HG02678 (cell line): ENCODE results near the gene C1orf56.

Source experiments
- ATAC-seq: cut with Tn5 transposase; IDR thresholded peaks from one replicate; pipeline ENCODE4 v1.9.1; 2021; ENCODE audit warnings: mild to moderate bottlenecking, moderate library complexity; ENCODE audit not compliant: unreplicated experiment

The C1orf56 gene

DNA sequence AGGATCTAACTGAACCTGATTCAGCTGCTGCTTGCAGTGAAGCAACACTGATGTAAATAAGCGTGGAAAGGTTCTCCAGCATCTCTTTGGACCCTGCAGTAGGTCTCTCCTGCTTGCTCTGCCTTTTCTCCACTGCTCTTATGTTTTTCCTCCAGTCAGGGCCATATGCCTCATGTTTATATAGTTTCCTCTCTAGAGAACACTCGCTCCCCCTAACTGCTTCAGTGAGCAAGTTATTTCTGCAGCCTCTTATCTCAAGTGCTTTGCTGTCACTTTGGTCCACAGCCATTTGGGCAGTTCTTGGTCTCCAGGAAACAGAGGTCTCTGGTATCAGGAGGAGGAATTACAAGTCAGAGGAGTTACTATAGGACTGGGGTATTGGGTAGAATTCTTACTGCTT lies 34.0 kb upstream of the C1orf56 start:
- ATAC-seq: no peak

DNA sequence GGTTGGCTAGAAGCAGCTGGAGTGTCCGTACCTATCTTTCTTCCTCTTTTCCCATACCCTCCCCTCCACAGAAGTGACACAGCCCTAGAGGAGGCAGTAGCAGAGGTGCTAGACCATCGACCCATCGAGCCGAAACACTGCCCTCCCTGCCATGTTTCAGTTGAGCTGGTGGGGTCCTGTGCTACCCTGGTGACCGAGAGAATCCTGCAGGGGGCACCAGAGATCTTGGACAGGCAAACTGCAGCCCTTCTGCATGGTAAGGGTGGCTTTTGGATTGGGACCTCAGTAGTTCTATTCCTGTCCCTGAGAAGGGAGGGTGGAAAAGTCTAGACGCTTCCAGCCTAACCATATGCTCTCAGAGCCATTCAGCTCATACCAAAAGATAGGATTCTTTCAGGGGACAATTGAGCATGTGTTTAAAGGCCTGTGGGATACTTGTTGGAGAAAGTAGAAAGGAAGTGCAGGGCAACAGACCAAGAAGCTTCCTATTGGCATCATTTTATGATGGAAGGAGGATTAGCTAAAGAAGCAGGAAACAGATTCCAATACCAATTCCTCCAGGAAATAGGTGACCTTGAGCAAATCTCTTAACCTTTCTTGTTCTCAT lies 22.9 kb upstream of the C1orf56 start:
- no peak for ATAC-seq

DNA sequence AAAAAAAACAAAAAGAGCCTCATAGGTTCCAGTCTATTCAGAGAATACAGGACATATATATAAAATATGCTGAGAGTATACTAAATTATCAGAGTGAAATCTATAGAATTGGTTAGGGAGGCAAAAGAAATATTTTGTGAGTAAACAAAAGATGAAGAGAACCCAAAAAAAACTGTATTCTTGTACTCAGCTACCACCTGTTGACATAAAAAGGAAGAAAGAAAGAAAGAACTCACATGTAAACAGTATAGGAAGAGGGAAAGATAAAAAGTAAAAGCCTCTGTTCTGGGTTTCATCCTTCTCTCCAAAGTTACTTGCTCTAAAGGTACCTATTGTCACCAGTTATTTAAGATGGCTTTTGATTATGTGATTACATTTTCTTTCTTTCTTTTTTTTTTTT lies 21.1 kb upstream of the C1orf56 start:
- no peak for ATAC-seq

DNA sequence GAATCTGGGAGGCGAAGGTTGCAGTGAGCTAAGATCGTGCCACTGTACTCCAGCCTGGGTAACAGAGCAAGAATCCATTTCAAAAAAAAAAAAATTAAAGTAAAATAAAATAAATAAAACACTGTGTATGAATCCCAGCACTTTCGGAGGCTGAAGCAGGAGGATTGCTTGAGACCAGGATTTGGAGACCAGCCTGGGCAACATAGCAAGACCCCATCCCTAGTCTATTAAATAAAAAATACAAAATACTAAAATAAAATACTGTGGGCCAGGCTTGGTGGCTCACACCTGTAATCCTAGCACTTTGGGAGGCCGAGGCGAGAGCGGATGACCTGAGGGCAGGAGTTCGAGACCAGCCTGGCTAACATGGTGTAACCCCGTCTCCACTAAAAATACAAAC lies 15.4 kb upstream of the C1orf56 start:
- ATAC-seq: no peak

- ATAC-seq: no peak
Observed at GRCh38 chr1:151035167-151035566, 12.4 kb upstream of the C1orf56 start.

DNA sequence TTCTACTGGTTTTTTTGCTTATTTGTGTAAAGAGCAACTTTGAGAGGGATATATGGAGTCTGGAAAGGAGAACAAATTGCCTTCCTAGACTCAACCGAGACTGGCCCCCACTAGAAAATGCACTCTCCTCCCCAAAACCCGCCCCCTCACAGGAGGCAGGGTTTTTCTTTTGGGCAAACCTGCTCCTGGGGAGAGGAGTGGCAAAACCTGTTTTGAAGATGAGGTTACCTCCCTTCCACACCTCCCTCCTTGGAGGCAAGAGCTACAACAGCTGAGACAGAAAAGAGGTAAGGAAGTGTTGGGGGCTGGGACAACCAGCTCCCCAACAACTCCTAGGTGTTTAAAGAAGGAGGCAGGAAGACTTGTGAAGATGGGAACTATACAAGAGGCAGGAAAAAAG lies 11.2 kb upstream of the C1orf56 start, which contains the start of gene BNIPL:
Gene BNIPL (plus strand): TSS at position 231 of the 400 bp plus-strand sequence. CDS start 140 bp downstream, at position 371.
- ATAC-seq: no peak

GRCh38 chr1:151037032-151037431 lies 10.5 kb upstream of the C1orf56 start:
- no peak for ATAC-seq

DNA sequence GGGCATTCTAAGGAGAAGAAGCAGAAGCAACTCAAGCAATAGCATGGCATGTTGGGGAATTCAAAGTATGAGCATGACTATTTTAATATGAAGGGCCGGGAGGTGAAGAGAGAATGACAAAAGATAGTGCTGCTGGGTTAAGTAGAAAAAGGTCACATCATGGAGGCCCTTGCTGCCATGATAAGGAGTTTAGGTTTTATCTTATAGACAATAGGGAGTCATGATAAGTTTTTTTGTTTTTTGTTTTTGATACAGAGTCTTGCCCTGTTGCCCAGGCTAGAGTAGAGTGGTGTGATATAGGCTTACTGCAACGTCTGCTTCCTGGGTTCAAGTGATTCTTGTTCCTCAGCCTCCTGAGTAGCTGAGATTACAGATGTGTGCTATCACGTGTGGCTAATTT lies 8.0 kb upstream of the C1orf56 start:
- no peak for ATAC-seq

DNA sequence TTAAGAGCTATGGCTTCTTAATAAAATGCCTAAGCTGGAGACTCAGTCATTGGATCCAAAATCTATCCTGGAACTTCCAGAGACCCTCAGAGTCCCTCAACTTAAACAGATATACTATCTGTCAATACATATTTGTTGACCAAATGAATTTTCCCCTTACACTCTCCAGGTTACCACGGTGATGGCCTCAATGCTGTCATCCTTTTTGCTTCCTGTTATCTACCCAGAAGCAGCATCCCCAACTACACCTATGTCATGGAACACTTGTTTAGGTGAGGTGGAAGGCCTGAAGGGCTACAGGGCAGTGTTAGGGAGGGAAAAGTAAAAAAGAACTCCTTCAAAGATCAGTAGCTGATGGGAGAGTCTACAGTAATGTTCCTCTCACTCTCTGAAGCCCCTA lies 4.4 kb upstream of the C1orf56 start:
- no peak for ATAC-seq

DNA sequence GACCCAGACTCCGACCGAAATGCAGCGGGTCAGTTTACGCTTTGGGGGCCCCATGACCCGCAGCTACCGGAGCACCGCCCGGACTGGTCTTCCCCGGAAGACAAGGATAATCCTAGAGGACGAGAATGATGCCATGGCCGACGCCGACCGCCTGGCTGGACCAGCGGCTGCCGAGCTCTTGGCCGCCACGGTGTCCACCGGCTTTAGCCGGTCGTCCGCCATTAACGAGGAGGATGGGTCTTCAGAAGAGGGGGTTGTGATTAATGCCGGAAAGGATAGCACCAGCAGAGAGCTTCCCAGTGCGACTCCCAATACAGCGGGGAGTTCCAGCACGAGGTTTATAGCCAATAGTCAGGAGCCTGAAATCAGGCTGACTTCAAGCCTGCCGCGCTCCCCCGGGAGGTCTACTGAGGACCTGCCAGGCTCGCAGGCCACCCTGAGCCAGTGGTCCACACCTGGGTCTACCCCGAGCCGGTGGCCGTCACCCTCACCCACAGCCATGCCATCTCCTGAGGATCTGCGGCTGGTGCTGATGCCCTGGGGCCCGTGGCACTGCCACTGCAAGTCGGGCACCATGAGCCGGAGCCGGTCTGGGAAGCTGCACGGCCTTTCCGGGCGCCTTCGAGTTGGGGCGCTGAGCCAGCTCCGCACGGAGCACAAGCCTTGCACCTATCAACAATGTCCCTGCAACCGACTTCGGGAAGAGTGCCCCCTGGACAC lies 534 bp downstream of the C1orf56 start:
- ATAC-seq: peak; percentile 61

DNA sequence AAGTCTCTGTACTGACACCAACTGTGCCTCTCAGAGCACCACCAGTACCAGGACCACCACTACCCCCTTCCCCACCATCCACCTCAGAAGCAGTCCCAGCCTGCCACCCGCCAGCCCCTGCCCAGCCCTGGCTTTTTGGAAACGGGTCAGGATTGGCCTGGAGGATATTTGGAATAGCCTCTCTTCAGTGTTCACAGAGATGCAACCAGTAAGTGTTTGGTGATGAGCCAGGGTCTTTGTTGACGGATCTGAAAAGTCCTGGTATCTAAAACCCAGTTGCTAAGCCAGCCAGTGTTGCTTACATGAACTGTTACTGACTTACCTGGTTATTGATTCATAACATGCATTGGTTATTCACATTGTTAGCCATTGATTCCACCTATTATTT lies 1.1 kb downstream of the C1orf56 start:
- ATAC-seq: no peak

GRCh38 chr1:151049458-151049857 lies 1.9 kb downstream of the C1orf56 start:
- no peak for ATAC-seq

DNA sequence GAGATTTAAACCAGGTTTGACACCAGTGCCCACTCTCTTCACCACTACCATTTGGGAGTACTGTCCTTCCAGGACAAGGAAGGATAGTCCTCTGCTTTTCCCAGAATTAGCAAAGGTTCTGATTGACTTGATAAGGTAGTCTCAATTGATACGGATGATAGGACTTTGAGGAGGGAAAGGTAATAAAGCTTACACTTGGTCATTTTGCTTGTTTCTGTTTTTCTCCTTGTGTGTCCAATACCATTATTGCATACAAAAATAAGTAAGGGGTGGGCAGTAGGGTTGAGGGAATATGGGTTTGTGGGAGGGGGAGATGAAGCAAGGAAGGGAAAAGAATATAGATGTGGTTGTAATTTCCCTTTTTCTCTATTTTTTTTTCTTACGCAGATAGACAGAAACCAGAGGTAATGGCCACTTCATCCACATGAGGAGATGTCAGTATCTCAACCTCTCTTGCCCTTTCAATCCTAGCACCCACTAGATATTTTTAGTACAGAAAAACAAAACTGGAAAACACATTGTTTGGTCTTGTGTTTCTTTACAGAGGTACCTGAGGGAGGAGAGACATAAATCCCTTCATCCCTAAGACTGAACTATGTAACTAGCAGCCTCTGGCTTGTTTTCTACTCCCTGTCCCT lies 2.6 kb downstream of the C1orf56 start:
- ATAC-seq: no peak

- no peak for ATAC-seq
Observed at GRCh38 chr1:151051356-151052009, 3.9 kb downstream of the C1orf56 start.

DNA sequence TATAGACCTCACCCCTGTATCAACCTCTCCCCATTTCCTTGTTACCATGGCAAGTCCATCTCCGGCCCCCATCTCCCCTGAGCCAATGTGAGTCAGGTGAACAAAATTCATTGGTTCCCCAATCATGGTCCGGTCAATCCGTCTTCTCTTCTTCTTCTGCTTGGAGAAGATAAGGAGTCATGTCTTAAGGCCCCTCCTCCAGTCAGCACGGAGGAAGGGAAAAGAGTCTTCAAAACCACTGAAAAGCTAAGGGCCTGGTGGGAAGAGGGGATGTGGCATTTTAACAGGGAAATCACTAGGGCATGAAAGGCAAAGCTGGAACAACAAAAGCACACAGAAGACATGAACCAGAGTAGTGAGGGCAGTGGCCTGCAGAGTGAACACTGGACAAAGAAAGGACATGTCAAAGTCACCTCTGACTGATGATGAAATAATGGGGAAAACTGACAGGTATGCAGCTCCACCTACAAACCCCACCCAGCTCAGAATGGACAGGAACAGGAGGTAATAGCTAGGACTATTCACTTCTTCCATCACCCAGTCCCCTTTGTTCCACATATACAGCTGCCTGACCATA lies 7.5 kb downstream of the C1orf56 start:
- no peak for ATAC-seq

GRCh38 chr1:151055581-151055980 lies 8.0 kb downstream of the C1orf56 start:
- ATAC-seq: no peak

DNA sequence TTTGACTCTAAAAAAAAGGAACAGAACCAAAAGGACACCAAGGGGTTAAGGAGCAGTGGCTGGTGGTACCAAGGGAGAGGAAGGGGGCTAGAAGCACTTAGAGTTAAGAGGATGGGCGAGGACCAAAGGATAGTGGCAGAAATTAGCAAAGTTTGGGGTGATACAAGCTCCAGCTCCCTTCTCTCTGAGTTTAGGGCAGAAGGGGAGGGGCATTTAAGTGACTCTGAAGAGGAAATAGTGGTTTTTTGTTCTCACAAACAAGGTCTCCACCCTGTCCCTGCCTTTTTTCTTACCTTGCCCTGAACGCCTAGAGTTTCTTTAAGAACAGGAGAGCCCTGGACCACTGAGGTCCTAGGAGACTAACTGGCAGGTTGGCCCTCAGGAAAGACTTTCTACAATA lies 8.6 kb downstream of the C1orf56 start:
- no peak for ATAC-seq

DNA sequence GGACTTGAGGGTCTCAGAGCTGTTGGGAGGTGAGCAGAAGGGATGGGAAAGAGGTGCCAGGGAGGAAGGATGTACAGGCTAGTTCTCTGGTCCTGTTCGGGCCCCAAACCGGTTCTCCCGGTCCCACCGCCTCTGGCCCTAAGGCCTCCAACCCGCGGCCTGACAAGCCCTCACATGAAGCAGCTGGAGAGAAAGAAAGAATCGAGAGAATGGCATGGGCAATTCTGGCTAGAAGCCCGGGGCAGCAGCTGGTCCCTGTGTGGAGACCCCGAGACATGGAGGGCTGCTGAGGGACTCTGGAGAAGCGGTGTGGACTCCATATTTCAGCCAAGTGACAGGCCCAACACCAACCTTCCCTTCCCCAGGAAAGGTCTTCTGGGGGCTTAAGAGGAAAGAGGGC lies 11.1 kb downstream of the C1orf56 start:
- ATAC-seq: no peak

- ATAC-seq: peak; percentile 83
Observed at GRCh38 chr1:151059109-151060006, 11.8 kb downstream of the C1orf56 start, which contains the start of gene CDC42SE1. CDC42SE1 (minus strand) TSS chr1:151059622; CDS start chr1:151055730, 3,892 bp downstream.

DNA sequence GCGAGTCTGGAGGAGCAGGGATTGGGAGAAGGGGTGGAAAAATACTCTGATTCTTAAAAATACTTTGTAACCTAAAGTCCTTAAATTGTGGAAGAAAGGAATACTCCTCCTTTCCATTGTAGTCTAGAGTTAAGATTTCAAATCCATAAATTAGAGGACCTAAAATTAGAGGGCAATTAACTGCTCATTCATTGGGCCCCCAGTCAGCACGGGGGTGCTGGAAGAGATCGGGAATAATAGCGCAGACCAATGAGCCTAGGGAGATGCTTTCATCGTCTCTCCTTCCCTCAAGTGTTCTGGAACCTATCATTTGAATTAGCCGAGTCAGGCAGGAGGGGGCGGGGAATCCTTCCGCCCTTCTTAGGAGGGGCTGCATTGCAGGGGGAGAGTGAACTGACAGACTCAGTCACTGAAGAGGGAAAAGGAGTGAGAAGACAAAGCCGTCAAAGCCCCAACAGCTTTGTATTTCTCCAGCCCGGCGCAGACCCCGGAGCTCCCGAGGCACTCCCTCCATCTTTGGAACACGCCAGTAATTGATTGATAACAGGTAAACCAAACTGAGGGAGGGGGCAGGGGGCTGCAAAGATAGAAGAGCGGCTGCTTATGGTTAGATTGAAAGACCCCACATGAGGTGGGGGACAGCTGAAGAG lies 12.6 kb downstream of the C1orf56 start, which contains the start of gene MLLT11:
Gene MLLT11 (plus strand): TSS at position 391 of the 650 bp plus-strand sequence. CDS start 6,828 bp downstream, outside the sequence.
- no peak for ATAC-seq
